Muscle of back (tissue), 13 donors: ENCODE measurements around the gene PCNX2. TPM values are rescaled to one million over a fixed set of nuclear protein-coding genes. Genes with fewer than 3 reads are reported as not detected.
A peak's percentile ranks its signal among the peaks of the same experiment; 100 is the strongest.

ENCODE experiments used
- DNase-seq, 3 donors: peaks; one replicate each; pipeline versions ENCODE4 v3.0.0 to v3.0.0-alpha.2; 2013
- long read RNA-seq, 9 donors: transcript quantifications; one replicate each; lab custom pipeline, GENCODE V29; 2026
- polyA plus RNA-seq, 10 donors: library from polyadenylated mRNA; unstranded; fragments of 120-200 nt; gene quantifications; one replicate each; pipeline ENCODE4 v1.2.1, GENCODE V29; 2013; ENCODE audit not compliant: insufficient read length in 10 of 10

Gene PCNX2
- 1 to 10 TPM; 1.7 to 4.8 (median 3.1) TPM for polyA plus RNA-seq
- long read RNA-seq, donor 1, result 0 reads
- long read RNA-seq, donor 2, result 0 reads
- long read RNA-seq, donor 3, result 0 reads
- long read RNA-seq, donor 4, result 0 reads
- long read RNA-seq, donor 5, result 0 reads
- long read RNA-seq, donor 6, result 0 reads
- long read RNA-seq, donor 7, result 0 reads
- long read RNA-seq, donor 8, result 0 reads
- long read RNA-seq, donor 9, result 0 reads

- peak in 2 of 3 donors; percentile 38 to 74 for DNase-seq
Measured at GRCh38 chr1:233295237-233295974, at the start of gene PCNX2. TSS of gene PCNX2 (minus strand) at chr1:233295725. CDS start at chr1:233295478, 247 bp downstream.

- DNase-seq, result no peak
Measured at GRCh38 chr1:233343262-233343661, 47.7 kb upstream of the PCNX2 start.

- DNase-seq, result no peak
Measured at GRCh38 chr1:233342086-233342485, 46.6 kb upstream of the PCNX2 start.

- DNase-seq, result no peak
Measured at GRCh38 chr1:233340966-233341516, 45.5 kb upstream of the PCNX2 start.

- no peak for DNase-seq
Measured at GRCh38 chr1:233340031-233340555, 44.6 kb upstream of the PCNX2 start.

- no peak for DNase-seq
Measured at GRCh38 chr1:233338102-233338501, 42.6 kb upstream of the PCNX2 start.

GRCh38 chr1:233337505-233337904, 42.0 kb upstream of the PCNX2 start:
- DNase-seq, result no peak

- no peak for DNase-seq
Measured at GRCh38 chr1:233336554-233337456, 41.3 kb upstream of the PCNX2 start.

GRCh38 chr1:233334092-233334491, 38.6 kb upstream of the PCNX2 start:
- DNase-seq, result no peak

GRCh38 chr1:233333086-233333485, 37.6 kb upstream of the PCNX2 start:
- DNase-seq, result no peak

- no peak for DNase-seq
Measured at GRCh38 chr1:233331676-233332519, 36.4 kb upstream of the PCNX2 start.

GRCh38 chr1:233328142-233328921, 32.8 kb upstream of the PCNX2 start:
- peak in 2 of 3 donors; percentile 8 to 59 for DNase-seq

- peak in 2 of 3 donors; percentile 11 to 62 for DNase-seq
Measured at GRCh38 chr1:233327651-233328141, 32.2 kb upstream of the PCNX2 start, which contains the start of gene MAP3K21. TSS of gene MAP3K21 (plus strand) at chr1:233327724. CDS start at chr1:233328029, 305 bp downstream.

GRCh38 chr1:233326811-233327650, 31.5 kb upstream of the PCNX2 start:
- DNase-seq, result peak in 2 of 3 donors; percentile 16 to 24

GRCh38 chr1:233326319-233326718, 30.8 kb upstream of the PCNX2 start:
- no peak for DNase-seq

- no peak for DNase-seq
Measured at GRCh38 chr1:233323718-233324117, 28.2 kb upstream of the PCNX2 start.

- DNase-seq, result no peak
Measured at GRCh38 chr1:233320023-233320422, 24.5 kb upstream of the PCNX2 start.

GRCh38 chr1:233319272-233319671, 23.7 kb upstream of the PCNX2 start:
- DNase-seq, result no peak

- no peak for DNase-seq
Measured at GRCh38 chr1:233316473-233316872, 20.9 kb upstream of the PCNX2 start.
